ENCODE measurements around the gene OR6M1.

DNA sequence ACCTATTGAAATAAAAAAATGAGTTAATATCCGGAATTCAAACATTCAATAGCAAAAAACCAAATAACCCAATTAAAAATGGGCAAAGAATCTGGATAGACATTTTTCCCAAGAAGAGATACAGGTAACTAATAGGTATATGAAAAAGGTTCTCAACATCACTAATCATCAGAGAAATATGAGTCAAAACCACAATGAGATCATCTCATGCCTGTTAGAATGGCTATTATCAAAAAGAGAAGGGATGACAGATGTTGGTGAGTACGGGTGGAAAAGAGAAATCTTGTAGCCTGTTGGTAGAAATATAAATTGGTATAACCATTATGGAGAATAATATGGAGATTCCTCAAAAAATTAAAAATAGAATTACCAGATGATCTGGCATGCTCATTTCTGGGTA is 26.9 kb upstream of the OR6M1 start:
- TF ChIP-seq CTCF (conservative IDR thresholded peaks at IDR 0.05 in 1 of 2, IDR thresholded peaks at IDR 0.05 in 1 of 2; ENCODE audit: low read depth in 1 of 2, low read length in 2 of 2) (no peak), EZH2 (IDR thresholded peaks at IDR 0.05; ENCODE audit: low read length, missing control alignments) (no peak)
